A673 (cell line): ENCODE data around the gene PET117.

Experiments used
- EZH2 ChIP-seq: fragments of 200-600 bp; sonication (generic); IDR thresholded peaks from 2 replicates; pipeline ENCODE4 v1.6.1; 2017; ENCODE audit warnings: borderline replicate concordance, low read depth, mild to moderate bottlenecking, mixed read lengths, antibody characterized with exemption, low read length; ENCODE audit not compliant: poor library complexity, severe bottlenecking
- TF ChIP-seq, protein P1 (sequence below): fragments of 300-800, 200-600 bp; sonication (generic); conservative IDR thresholded peaks from 2 replicates; pipeline ENCODE4 v1.5.1; 2017; ENCODE audit warnings: low read depth, mild to moderate bottlenecking, antibody characterized with exemption, low read length, moderate library complexity, mixed read lengths

DNA sequence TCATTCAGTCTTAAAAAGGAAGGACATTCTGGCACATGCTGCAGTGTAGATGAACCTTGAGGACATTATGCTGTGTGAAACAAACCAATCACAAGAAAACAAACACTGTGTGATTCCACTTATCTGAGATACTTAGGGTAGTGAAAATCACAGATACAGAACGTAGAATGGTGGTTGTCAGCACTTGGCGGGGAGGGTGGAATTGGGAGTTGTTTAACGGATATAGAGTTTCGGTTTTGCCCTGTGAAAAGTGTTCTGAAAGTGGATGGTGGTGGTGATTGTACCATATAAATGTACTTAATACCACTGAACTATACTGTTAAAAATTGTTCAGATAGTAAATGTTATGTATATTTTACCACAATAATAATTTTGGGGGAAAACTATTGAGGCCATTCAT lies 18.4 kb downstream of the PET117 start:
- TF ChIP-seq, protein P1, sequence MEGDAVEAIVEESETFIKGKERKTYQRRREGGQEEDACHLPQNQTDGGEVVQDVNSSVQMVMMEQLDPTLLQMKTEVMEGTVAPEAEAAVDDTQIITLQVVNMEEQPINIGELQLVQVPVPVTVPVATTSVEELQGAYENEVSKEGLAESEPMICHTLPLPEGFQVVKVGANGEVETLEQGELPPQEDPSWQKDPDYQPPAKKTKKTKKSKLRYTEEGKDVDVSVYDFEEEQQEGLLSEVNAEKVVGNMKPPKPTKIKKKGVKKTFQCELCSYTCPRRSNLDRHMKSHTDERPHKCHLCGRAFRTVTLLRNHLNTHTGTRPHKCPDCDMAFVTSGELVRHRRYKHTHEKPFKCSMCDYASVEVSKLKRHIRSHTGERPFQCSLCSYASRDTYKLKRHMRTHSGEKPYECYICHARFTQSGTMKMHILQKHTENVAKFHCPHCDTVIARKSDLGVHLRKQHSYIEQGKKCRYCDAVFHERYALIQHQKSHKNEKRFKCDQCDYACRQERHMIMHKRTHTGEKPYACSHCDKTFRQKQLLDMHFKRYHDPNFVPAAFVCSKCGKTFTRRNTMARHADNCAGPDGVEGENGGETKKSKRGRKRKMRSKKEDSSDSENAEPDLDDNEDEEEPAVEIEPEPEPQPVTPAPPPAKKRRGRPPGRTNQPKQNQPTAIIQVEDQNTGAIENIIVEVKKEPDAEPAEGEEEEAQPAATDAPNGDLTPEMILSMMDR, result no peak
- no peak for TF ChIP-seq EZH2
